ENCODE measurements around the gene MRPL42. TPM values are rescaled to one million over a fixed set of nuclear protein-coding genes. Genes with fewer than 3 reads are reported as not detected.

The MRPL42 gene
- total RNA-seq, 2 donors from 2014 or later, result 33.9 to 57.8 TPM

GRCh38 chr12:93518725-93519124, 51.4 kb downstream of the MRPL42 start:
- H3K9me3 ChIP-seq, result no peaks in the 10 kb centered on the region
- TF ChIP-seq CTCF (IDR thresholded peaks at IDR 0.05), result no peak
- H3K36me3 ChIP-seq, result no peaks in the 10 kb centered on the region
- no peak overlapping the region for H3K27ac ChIP-seq
- no peak for DNase-seq (ENCODE audit: low spot score)
- H3K4me3 ChIP-seq, result no peak overlapping the region
- H3K4me1 ChIP-seq, result peaks cover 0 to 4% of the 10 kb centered on the region in 2 donors
- no peaks in the 10 kb centered on the region for H3K27me3 ChIP-seq

- Histone ChIP-seq H3K9me3 (no peaks in the 10 kb centered on the region), H3K4me3 (no peak overlapping the region), H3K4me1 (peaks cover 0 to 4% of the 10 kb centered on the region in 2 donors), H3K36me3 (no peaks in the 10 kb centered on the region), H3K27ac (no peak overlapping the region), H3K27me3 (no peaks in the 10 kb centered on the region)
- TF ChIP-seq CTCF (IDR thresholded peaks at IDR 0.05), result no peak
- DNase-seq (ENCODE audit: low spot score), result no peak
These were observed 52.5 kb downstream of the MRPL42 start for GRCh38 chr12:93519859-93520258.

- no peak for TF ChIP-seq CTCF (IDR thresholded peaks at IDR 0.05)
- H3K27me3 ChIP-seq, result no peaks in the 10 kb centered on the region
- no peaks in the 10 kb centered on the region for H3K9me3 ChIP-seq
- peaks cover 0 to 4% of the 10 kb centered on the region in 2 donors for H3K4me1 ChIP-seq
- DNase-seq (ENCODE audit: low spot score), result no peak
- no peak overlapping the region for H3K4me3 ChIP-seq
- no peak overlapping the region for H3K27ac ChIP-seq
- no peaks in the 10 kb centered on the region for H3K36me3 ChIP-seq
These were observed 53.1 kb downstream of the MRPL42 start for GRCh38 chr12:93520454-93520853.

- peaks cover 0 to 4% of the 10 kb centered on the region in 2 donors for H3K4me1 ChIP-seq
- H3K27me3 ChIP-seq, result no peaks in the 10 kb centered on the region
- no peak for TF ChIP-seq CTCF (IDR thresholded peaks at IDR 0.05)
- H3K4me3 ChIP-seq, result no peak overlapping the region
- no peaks in the 10 kb centered on the region for H3K9me3 ChIP-seq
- DNase-seq (ENCODE audit: low spot score), result no peak
- no peak overlapping the region for H3K27ac ChIP-seq
- H3K36me3 ChIP-seq, result no peaks in the 10 kb centered on the region
These were observed 54.1 kb downstream of the MRPL42 start for GRCh38 chr12:93521225-93522080.

- no peak for DNase-seq (ENCODE audit: low spot score)
- H3K36me3 ChIP-seq, result no peaks in the 10 kb centered on the region
- peaks cover 0 to 4% of the 10 kb centered on the region in 2 donors for H3K4me1 ChIP-seq
- H3K27me3 ChIP-seq, result no peaks in the 10 kb centered on the region
- H3K27ac ChIP-seq, result no peak overlapping the region
- TF ChIP-seq CTCF (IDR thresholded peaks at IDR 0.05), result no peak
- no peaks in the 10 kb centered on the region for H3K9me3 ChIP-seq
- no peak overlapping the region for H3K4me3 ChIP-seq
These were observed 57.2 kb downstream of the MRPL42 start for GRCh38 chr12:93524386-93525133.
